K562 (cell line): Measurements from ENCODE around the gene LRP10. TPM values are rescaled to one million over a fixed set of nuclear protein-coding genes. Genes with fewer than 3 reads are reported as not detected.

ENCODE experiments used
- CBFA2T3 ChIP-seq: fragments of 450-650 bp; IDR thresholded peaks from 2 replicates; pipeline ENCODE4 v1.6.1; 2017
- CTBP1 ChIP-seq: fragments of 450-650 bp; IDR thresholded peaks from 2 replicates; pipeline ENCODE4 v1.6.1; 2016; ENCODE audit warnings: borderline replicate concordance
- DEAF1 ChIP-seq: fragments of 450-650 bp; formaldehyde crosslinking; IDR thresholded peaks from 2 replicates; pipeline ENCODE4 v1.4.0; 2020; ENCODE audit warnings: mild to moderate bottlenecking, moderate library complexity
- FOXA1 ChIP-seq: fragments of 450-650 bp; IDR thresholded peaks from 2 replicates; pipeline ENCODE4 v1.6.1; 2016; ENCODE audit warnings: mild to moderate bottlenecking, borderline replicate concordance
- HDGF ChIP-seq: fragments of 450-650 bp; IDR thresholded peaks from 2 replicates; pipeline ENCODE4 v1.6.1; 2016
- HOXB6 ChIP-seq: fragments of 250-450 bp; sonication (Bioruptor Pico); IDR thresholded peaks from 2 replicates; pipeline ENCODE4 v1.5.1; 2022; ENCODE audit warnings: mild to moderate bottlenecking, borderline replicate concordance
- L3MBTL2 ChIP-seq: fragments of 450-650 bp; IDR thresholded peaks from 2 replicates; pipeline ENCODE4 v1.6.1; 2016; ENCODE audit warnings: mild to moderate bottlenecking, moderate library complexity
- MEF2D ChIP-seq: conservative IDR thresholded peaks from 2 replicates; pipeline ENCODE4 v1.6.1; 2016; ENCODE audit warnings: low read depth, missing genetic modification characterization, missing compliant biosample characterization
- MEIS2 ChIP-seq: fragments of 450-650 bp; IDR thresholded peaks from 2 replicates; pipeline ENCODE4 v1.6.1; 2014; ENCODE audit warnings: mild to moderate bottlenecking; ENCODE audit not compliant: partially characterized antibody
- NR1H2 ChIP-seq: sonication (generic); formaldehyde crosslinking; IDR thresholded peaks from 2 replicates; pipeline ENCODE4 v1.4.0; 2020; ENCODE audit warnings: mild to moderate bottlenecking, missing genetic modification reagents
- POLR2AphosphoS2 ChIP-seq: IDR thresholded peaks from 2 replicates; pipeline ENCODE4 v1.6.1; 2012; ENCODE audit warnings: low read length, improper control_type of control experiment
- RNF2 ChIP-seq: sonication (generic); IDR thresholded peaks from 2 replicates; pipeline ENCODE4 v1.6.1; 2016
- RUNX1 ChIP-seq: sonication (generic); IDR thresholded peaks from 2 replicates; pipeline ENCODE4 v1.6.1; 2016; ENCODE audit warnings: antibody characterized with exemption, low read depth
- SAFB ChIP-seq: fragments of 200-400 bp; formaldehyde crosslinking; IDR thresholded peaks from 2 replicates; pipeline ENCODE4 v1.6.1; 2017; ENCODE audit warnings: low read depth, low read length, borderline replicate concordance
- SREBF2 ChIP-seq: sonication (generic); formaldehyde crosslinking; IDR thresholded peaks from 2 replicates; pipeline ENCODE4 v1.4.0; 2020; ENCODE audit warnings: mild to moderate bottlenecking, missing genetic modification reagents
- ZNF780A ChIP-seq: fragments of 250-450 bp; sonication (Bioruptor Pico); IDR thresholded peaks from 2 replicates; pipeline ENCODE4 v1.5.0; 2021; ENCODE audit warnings: mild to moderate bottlenecking
- polyA plus RNA-seq, 8 experiments: library from polyadenylated mRNA; depleted of rRNA in 4 of 8; stranded (reverse) in 5 of 8; unstranded in 3 of 8; fragments of >200 nt; fragmentation: Nextera tagmentation in 2 of 8; fragmentation: Illumina TruSeq in 1 of 8; extraction: Ambion mirVana in 2 of 8; extraction: Trizol in 1 of 8; gene quantifications; 2 replicates each; pipeline versions ENCODE4 v1.2.1 to v1.2.3, GENCODE V29; 2011 to 2014; ENCODE audit warnings: inconsistent platforms in 1 of 8, missing spikeins in 1 of 8
- total RNA-seq, 7 experiments: library from RNA; depleted of rRNA in 6 of 7; stranded (reverse); fragments of >200 nt in 6 of 7; fragmentation: Illumina TruSeq in 2 of 7; extraction: Trizol in 2 of 7; gene quantifications; 2 replicates each; pipeline versions ENCODE4 v1.2.1 to v1.2.3, GENCODE V29; 2011 to 2021; ENCODE audit warnings: low replicate concordance in 1 of 7
- TF ChIP-seq, protein P1 (sequence below), 3 experiments: fragments of 200-800 bp in 1 of 3; sonication (Bioruptor generic) in 1 of 3; sonication (generic) in 1 of 3; formaldehyde crosslinking in 1 of 3; IDR thresholded peaks; 2 replicates each; pipeline versions ENCODE4 v1.6.1 to v1.8.0; 2016 to 2022; ENCODE audit warnings: mild to moderate bottlenecking in 2 of 3, missing compliant biosample characterization in 2 of 3, missing genetic modification characterization in 2 of 3, missing genetic modification reagents in 1 of 3
- TF ChIP-seq, protein P2 (sequence below): sonication (generic); formaldehyde crosslinking; IDR thresholded peaks from 2 replicates; pipeline ENCODE4 v1.9.0; 2022; ENCODE audit warnings: mild to moderate bottlenecking, missing genetic modification reagents
- TF ChIP-seq, protein P3 (sequence below): fragments of 450-650 bp; formaldehyde crosslinking; IDR thresholded peaks from 2 replicates; pipeline ENCODE4 v1.4.0; 2020; ENCODE audit warnings: mild to moderate bottlenecking, mixed read lengths
- TF ChIP-seq, protein P4 (sequence below): fragments of 450-650 bp; IDR thresholded peaks from 2 replicates; pipeline ENCODE4 v1.6.1; 2014; ENCODE audit warnings: low read depth, mild to moderate bottlenecking, moderate library complexity, borderline replicate concordance
- TF ChIP-seq, protein P5 (sequence below): fragments of 250-450 bp; sonication (Bioruptor Pico); IDR thresholded peaks from 2 replicates; pipeline ENCODE4 v1.4.0; 2020; ENCODE audit warnings: mild to moderate bottlenecking, moderate library complexity

LRP10 gene
- total and polyA plus RNA-seq, 9 of the 15 experiments (the other 6 are each of a cell fraction or from before 2014, with no cell fraction given): 1.3 to 45.5 (median 10.9) TPM

DNA sequence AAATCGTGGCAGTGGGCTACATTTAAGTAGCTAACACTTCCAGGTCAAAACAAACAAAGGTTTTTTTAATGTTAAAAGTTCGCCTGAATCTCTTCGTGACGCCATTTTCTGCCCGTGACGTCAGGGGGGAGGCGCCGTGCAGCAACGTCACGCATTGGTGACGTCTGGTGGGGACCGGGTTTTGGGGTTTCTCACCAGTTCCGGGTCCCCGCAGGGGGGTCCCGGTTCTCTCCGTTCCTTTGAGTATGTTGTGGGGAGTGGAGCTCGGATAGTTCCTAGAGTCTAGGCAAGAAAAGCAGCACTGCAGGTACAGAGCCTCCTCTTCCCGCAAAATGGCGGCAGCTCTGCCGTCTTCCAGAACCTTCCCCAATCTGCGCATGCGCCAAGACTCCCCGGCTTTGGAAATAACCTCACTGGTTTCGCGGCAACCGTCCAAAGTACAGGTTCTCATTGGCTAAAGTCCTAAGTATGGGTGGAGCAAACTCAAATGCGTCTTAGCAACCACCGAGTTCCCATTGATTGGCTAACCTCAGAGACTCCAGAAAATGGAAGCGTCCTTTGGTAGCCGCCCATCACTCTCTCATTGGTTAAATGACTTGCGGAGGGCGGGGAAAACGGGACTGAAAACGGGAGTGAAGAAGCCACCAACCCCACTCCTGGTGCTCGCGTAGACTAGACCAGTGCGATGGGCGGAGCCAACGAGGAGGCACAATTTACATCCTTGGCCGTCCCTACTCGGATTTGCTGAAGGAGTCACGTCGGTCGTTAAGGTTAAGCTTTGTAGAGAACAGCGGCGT is 47.5 kb downstream of the LRP10 start, which contains the start of gene RBM23 (continued):
- TF ChIP-seq MEF2D: no peak
- no peak for TF ChIP-seq ZNF780A (CRISPR knock-in tag)
- TF ChIP-seq, protein P1, sequence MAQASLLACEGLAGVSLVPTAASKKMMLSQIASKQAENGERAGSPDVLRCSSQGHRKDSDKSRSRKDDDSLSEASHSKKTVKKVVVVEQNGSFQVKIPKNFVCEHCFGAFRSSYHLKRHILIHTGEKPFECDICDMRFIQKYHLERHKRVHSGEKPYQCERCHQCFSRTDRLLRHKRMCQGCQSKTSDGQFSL (CRISPR knock-in tag; IDR thresholded peaks at IDR 0.05): no peak
- TF ChIP-seq, protein P1 (tag; IDR thresholded peaks at IDR 0.05): no peak
- no peak for TF ChIP-seq SREBF2
- no peak for TF ChIP-seq SAFB
- TF ChIP-seq CTBP1: peak; percentile 63
- TF ChIP-seq DEAF1: no peak
- TF ChIP-seq POLR2AphosphoS2: peak; percentile 87
- peak; percentile 35; the same call in 1 of the 2 replicates for TF ChIP-seq L3MBTL2
- no peak for TF ChIP-seq FOXA1
- no peak for TF ChIP-seq CBFA2T3
- TF ChIP-seq HOXB6: no peak
- no peak for TF ChIP-seq RUNX1
- no peak for TF ChIP-seq NR1H2
- TF ChIP-seq RNF2: no peak
- TF ChIP-seq, protein P2, sequence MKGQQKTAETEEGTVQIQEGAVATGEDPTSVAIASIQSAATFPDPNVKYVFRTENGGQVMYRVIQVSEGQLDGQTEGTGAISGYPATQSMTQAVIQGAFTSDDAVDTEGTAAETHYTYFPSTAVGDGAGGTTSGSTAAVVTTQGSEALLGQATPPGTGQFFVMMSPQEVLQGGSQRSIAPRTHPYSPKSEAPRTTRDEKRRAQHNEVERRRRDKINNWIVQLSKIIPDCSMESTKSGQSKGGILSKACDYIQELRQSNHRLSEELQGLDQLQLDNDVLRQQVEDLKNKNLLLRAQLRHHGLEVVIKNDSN: no peak
- peak; percentile 92 for TF ChIP-seq MEIS2
- TF ChIP-seq, protein P3, sequence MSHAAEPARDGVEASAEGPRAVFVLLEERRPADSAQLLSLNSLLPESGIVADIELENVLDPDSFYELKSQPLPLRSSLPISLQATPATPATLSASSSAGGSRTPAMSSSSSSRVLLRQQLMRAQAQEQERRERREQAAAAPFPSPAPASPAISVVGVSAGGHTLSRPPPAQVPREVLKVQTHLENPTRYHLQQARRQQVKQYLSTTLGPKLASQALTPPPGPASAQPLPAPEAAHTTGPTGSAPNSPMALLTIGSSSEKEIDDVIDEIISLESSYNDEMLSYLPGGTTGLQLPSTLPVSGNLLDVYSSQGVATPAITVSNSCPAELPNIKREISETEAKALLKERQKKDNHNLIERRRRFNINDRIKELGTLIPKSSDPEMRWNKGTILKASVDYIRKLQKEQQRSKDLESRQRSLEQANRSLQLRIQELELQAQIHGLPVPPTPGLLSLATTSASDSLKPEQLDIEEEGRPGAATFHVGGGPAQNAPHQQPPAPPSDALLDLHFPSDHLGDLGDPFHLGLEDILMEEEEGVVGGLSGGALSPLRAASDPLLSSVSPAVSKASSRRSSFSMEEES: no peak
- TF ChIP-seq, protein P4, sequence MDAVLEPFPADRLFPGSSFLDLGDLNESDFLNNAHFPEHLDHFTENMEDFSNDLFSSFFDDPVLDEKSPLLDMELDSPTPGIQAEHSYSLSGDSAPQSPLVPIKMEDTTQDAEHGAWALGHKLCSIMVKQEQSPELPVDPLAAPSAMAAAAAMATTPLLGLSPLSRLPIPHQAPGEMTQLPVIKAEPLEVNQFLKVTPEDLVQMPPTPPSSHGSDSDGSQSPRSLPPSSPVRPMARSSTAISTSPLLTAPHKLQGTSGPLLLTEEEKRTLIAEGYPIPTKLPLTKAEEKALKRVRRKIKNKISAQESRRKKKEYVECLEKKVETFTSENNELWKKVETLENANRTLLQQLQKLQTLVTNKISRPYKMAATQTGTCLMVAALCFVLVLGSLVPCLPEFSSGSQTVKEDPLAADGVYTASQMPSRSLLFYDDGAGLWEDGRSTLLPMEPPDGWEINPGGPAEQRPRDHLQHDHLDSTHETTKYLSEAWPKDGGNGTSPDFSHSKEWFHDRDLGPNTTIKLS: peak; percentile 75; the same call in 1 of the 2 replicates
- TF ChIP-seq HDGF: no peak
- TF ChIP-seq, protein P5, sequence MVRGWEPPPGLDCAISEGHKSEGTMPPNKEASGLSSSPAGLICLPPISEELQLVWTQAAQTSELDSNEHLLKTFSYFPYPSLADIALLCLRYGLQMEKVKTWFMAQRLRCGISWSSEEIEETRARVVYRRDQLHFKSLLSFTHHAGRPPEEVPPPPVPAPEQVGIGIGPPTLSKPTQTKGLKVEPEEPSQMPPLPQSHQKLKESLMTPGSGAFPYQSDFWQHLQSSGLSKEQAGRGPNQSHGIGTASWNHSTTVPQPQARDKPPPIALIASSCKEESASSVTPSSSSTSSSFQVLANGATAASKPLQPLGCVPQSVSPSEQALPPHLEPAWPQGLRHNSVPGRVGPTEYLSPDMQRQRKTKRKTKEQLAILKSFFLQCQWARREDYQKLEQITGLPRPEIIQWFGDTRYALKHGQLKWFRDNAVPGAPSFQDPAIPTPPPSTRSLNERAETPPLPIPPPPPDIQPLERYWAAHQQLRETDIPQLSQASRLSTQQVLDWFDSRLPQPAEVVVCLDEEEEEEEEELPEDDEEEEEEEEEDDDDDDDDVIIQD (CRISPR knock-in tag): no peak
